RCC 7860 (cell line): ENCODE data around the gene RRP1.
"Not testable (repeated sequence)": the region's sequence is repeated elsewhere in the genome, so short reads cannot be mapped to it uniquely, and the experiment has no call there.

Experiments used
- DNase-seq: peaks from one replicate; pipeline ENCODE4 v3.0.0-alpha.2; 2015; ENCODE audit warnings: low spot score
- FAIRE-seq: peaks from 2 replicates; lab custom pipeline; 2012; peaks lifted over from hg19 to GRCh38; lab: Jason Lieb, UNC

Gene RRP1

GRCh38 chr21:43815107-43815613, 25.8 kb downstream of the RRP1 start:
- FAIRE-seq (no peak), DNase-seq (no peak)

- FAIRE-seq (no peak), DNase-seq (no peak)
Observed at GRCh38 chr21:43815991-43816390, 26.6 kb downstream of the RRP1 start.

GRCh38 chr21:43816611-43817071, 27.3 kb downstream of the RRP1 start:
- DNase-seq (no peak), FAIRE-seq (no peak)

GRCh38 chr21:43817157-43818086, 28.0 kb downstream of the RRP1 start:
- no peak for DNase-seq
- no peak for FAIRE-seq

- DNase-seq (no peak), FAIRE-seq (no peak)
Observed at GRCh38 chr21:43818685-43819084, 29.3 kb downstream of the RRP1 start.

- FAIRE-seq (no peak), DNase-seq (no peak)
Observed at GRCh38 chr21:43819511-43820405, 30.4 kb downstream of the RRP1 start.

GRCh38 chr21:43820466-43820865, 31.1 kb downstream of the RRP1 start:
- DNase-seq: no peak
- no peak for FAIRE-seq

- not testable (repeated sequence) for DNase-seq, FAIRE-seq
Observed at GRCh38 chr21:43822166-43822565, 32.8 kb downstream of the RRP1 start.

- not testable (repeated sequence) for DNase-seq, FAIRE-seq
Observed at GRCh38 chr21:43822741-43823140, 33.4 kb downstream of the RRP1 start.

GRCh38 chr21:43824333-43825241, 35.2 kb downstream of the RRP1 start:
- DNase-seq: no peak
- FAIRE-seq: no peak

GRCh38 chr21:43825242-43825935, 36.0 kb downstream of the RRP1 start:
- DNase-seq (no peak), FAIRE-seq (no peak)

- no peak for DNase-seq
- no peak for FAIRE-seq
Observed at GRCh38 chr21:43825936-43826622, 36.7 kb downstream of the RRP1 start.

GRCh38 chr21:43826623-43826974, 37.2 kb downstream of the RRP1 start:
- FAIRE-seq (no peak), DNase-seq (no peak)

- DNase-seq (peak; percentile 74), FAIRE-seq (peak; percentile 27)
Observed at GRCh38 chr21:43827015-43827611, 37.7 kb downstream of the RRP1 start.

GRCh38 chr21:43829161-43829560, 39.8 kb downstream of the RRP1 start:
- DNase-seq (no peak), FAIRE-seq (no peak)

- DNase-seq (no peak), FAIRE-seq (no peak)
Observed at GRCh38 chr21:43829575-43830119, 40.3 kb downstream of the RRP1 start.

GRCh38 chr21:43832158-43832550, 42.8 kb downstream of the RRP1 start:
- FAIRE-seq: no peak

GRCh38 chr21:43832648-43833047, 43.3 kb downstream of the RRP1 start:
- FAIRE-seq (no peak), DNase-seq (no peak)

More at GRCh38 chr21:43832158-43832550, 42.8 kb downstream of the RRP1 start:
- no peak for DNase-seq
